NCI-H524 treated with DMSO at 0.1 percent for 48 hours (cell line): Measurements from ENCODE around the gene SDR42E1.
A peak's percentile ranks its signal among the peaks of the same experiment; 100 is the strongest.
"Not testable (repeated sequence)": the region's sequence is repeated elsewhere in the genome, so short reads cannot be mapped to it uniquely, and the experiment has no call there.

Experiments
- DNase-seq: peaks from one replicate; lab custom pipeline; 2025; lab: John Stamatoyannopoulos, UW

SDR42E1 gene

DNA sequence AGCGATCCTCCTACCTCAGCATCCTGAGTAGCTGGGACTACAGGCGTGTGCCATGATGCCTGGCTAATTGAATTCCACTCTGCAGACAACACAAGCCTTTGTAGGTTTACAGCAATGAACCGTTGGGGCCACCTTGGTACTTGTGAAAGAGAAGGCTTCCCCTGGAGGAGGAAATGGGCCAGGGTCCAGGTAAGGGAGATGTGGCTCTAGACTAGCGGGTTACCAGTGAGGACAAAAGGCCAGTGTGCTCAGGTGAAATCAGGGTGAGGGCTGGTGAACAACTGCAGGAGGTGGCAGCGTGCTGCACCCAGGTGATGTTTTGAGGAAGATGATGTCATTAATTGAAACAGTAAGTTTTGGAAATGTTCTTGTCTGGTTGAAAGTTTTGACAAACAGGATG, 6.7 kb downstream of the SDR42E1 start:
- no peak for DNase-seq

DNA sequence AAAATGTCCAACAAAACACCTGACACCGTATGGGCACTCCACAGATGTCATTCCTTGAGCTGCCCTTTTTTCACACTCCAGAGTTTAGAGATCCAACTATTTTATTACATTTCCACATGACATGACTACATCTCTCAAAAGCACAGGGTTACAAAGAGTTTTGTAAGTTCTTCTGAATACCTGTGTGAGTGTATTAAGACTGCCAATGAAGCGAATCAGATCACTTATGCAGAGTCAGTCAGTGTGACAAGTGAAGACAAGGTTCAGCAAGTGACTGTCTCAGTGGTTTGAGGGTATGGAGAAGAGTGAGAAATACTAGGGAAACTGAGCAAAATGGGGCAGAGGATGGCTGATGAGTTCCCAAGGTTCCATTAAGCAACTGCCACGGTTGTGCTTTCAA, 8.4 kb downstream of the SDR42E1 start:
- no peak for DNase-seq

DNA sequence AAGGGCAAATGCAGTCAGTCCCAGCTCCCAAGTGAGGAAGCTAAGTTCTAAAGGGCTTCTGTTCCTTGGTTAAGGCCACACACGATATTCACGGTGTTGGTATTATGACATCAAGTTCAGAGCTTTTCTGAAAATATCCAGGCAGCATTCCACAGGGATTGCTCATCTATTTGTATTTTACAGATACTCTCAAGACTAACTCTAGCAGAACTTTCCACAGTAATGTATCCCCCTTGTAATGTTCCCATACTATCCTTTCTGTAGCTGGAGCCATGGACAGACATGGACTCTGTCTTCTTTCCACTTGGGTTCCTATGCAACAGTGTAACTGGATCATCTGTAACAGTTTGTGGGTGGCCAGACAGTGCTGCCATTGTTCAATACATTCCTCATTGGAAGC, 13.5 kb downstream of the SDR42E1 start:
- DNase-seq = no peak

DNA sequence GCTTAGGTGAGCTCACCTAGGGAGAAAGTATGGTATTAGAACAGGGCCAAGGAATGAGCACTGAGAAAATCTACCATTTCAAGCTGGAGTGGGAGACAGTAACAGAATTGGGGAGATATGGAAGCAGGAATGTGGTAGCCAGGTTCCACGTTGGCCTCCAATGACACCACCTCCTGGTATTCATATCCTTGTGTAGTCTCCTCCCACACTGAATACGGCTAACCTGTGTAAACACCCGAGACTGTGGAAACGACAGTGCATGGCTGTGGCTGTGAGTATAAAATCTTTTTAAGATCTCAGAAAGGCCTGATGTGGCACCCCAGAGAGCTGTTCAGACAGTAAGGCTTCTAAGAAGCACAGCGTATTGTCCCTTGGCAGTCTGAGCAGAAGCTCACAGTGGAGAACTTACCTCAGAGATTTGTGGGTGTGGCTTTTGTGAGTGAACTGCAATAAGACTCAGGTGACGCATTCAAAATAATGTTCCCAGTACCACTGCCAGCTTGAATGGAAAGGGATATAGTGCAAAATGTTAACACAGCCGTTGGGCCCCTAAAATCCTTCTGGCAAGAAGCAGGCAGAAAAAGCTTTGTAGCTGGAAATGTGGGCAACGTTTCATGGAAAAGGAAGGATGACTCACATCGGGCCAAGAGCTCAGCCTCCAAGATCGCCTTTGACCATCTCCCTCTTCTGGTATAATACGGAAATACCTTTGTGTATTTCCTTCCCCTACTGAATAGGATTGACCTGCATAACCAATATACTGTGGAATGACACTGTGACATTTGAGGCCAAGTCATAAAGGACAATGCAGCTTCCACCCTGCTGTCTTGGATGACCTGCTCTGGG, 14.4 kb downstream of the SDR42E1 start:
- no peak for DNase-seq

DNA sequence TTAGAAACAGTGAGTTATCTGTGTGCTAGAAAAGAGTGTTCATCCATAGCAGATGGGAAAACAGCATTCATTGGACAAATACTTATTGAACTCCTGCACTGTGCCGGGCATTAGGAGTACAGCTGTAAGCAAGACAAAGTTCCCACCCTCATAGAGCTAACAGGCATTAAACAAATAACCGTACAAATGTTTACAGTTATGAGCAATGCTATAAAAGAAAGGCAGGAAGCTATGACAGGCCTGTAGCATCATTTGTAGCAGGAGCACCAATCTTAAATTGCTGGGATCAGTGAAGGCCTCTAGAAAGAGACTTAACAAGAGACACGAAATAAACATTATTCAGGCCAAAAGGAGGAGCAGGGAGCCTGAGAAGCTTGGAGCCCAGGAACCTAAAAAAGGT, 15.6 kb downstream of the SDR42E1 start:
- DNase-seq = no peak

DNA sequence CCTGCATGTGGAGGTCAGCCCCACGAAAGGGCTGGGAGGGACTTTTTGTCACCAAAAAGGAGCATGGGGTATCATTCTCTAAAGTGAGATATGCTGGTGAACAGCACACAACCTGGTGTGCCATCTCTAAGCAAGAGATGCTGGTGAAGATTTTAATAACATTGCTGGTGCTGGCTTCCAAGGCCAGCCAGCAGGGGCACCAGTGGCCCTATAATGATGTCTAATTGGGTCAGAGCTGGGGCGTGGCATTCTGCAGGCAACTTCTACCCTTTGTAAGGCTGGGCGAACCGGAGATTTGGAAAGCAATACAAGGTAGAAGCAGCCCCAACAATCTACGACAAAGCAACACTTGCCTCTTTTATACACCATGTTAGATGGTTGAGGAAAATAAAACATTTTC, 16.8 kb downstream of the SDR42E1 start:
- no peak for DNase-seq

DNA sequence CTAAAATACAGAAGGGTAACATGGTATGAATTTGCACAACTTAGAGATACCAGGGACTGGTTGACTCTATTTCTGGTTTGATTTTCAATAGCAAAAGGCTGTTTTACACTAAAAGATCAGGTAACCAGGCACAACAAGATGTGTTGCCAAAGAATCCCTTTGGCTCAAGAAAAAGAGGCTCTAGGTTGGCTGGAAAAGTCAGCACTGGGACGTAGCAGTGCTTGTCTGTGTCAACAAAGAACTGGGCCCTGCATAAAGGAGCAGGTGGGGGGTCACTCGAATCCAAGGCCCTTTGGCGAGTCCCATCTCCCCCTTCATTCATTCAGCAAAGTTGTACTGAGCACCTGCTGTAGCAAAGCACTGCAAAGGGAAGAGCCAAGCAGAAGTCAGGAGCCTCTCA, 18.4 kb downstream of the SDR42E1 start:
- no peak for DNase-seq

DNA sequence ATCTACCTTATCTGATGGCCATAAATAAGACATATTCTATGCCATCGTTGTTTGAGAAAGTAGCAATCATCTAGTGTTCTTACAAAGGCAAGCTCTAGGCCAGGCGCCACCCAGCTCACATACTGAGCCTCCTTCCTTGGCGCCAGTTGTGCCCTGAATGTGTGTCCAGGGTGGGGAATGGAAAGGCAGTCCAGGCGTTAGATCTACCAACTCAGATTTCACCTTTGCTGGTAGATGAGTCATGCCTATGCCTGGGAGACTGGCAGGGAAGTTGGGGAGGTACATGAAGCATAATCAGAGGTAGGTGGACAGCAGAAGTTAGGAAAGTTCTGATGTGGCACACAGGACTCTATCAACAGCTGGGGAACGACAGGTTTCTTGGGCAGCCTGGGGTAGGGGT, 23.6 kb downstream of the SDR42E1 start:
- no peak for DNase-seq

DNA sequence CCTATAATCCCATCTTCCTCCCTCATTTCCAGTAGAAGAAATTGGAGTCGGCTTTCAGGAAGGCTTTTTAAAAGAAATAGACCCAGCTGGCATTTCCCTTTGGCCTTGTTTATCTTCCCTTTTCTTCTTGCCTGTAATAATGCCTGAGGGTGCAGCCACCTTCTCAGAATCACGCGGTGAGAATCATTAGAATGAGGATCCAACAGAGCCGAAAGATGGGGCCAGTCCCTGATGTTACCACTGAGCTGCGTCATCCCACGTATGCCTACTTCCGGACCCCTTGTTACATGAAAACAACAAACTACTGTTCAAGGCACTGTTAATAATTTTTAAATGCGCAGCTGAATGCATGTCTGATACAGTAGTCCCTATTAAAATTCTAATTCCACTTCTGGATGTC, 24.1 kb downstream of the SDR42E1 start:
- no peak for DNase-seq

DNA sequence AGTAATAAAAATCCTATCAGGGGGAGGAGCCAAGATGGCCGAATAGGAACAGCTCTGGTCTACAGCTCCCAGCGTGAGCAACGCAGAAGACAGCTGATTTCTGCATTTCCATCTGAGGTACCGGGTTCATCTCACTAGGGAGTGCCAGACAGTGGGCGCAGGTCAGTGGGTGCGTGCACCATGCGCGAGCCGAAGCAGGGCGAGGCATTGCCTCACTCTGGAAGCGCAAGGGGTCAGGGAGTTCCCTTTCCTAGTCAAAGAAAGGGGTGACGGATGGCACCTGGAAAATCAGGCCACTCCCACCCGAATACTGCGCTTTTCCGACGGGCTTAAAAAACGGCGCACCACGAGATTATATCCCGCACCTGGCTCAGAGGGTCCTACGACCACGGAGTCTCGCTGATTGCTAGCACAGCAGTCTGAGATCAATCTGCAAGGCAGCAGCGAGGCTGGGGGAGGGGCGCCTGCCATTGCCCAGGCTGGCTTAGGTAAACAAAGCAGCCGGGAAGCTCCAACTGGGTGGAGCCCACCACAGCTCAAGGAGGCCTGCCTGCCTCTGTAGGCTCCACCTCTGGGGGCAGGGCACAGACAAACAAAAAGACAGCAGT, 33.8 kb downstream of the SDR42E1 start:
- not testable (repeated sequence) for DNase-seq

DNA sequence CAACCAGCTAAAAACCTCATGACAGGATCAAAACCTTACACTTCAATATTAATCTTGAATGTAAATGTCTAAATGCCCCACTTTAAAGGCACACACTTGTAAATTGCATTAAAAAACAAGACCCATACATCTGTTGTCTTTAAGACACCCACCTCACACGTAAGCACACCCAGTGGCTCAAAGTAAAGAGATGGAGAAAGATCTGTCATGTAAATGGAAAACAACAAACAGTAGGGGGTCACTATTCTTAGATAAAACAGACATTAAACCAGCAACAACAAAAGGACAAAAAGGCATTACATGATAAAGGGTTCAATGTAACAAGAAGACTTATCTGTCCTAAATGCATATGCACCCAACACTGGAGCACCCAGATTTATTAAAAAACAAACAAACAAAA, 35.6 kb downstream of the SDR42E1 start:
- DNase-seq = no peak

DNA sequence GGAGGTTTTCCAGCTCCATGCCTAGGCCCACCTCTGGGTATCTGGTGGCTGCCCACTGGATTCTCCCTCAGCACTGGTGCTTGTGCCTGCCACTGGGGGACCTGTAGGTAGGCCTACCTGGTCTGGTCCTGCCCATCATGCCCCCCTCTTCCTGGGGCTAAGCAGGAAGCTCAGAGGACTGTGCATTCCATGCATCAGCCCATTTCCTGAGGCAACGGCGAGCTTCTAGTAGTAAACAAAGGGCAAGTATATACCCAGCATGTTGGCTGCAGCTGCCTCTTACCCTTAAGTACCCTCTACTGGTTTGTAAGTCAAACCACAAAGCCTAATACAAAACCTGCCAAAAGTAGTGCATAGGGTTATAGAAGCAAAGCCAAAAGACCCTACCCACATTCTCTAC, 37.5 kb downstream of the SDR42E1 start:
- no peak for DNase-seq

DNA sequence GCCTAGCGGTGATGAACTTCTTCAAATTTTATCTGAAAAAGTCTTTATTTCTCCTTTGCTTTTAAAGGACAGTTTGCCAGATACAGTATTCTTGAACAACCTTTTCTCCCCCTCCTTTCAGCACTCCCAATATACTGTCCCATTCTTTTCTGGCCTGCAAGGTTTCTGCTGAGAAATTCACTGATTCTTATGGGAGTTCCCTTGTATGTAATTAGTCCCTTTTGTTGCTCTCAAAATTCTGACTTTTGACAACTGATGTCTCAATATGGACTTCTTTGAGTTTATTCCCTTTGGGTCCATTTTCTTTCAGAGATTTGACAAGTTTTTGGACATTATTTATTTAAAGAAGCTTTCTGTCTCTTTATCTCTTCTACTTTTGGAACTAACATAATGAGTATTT, 39.4 kb downstream of the SDR42E1 start:
- no peak for DNase-seq

DNA sequence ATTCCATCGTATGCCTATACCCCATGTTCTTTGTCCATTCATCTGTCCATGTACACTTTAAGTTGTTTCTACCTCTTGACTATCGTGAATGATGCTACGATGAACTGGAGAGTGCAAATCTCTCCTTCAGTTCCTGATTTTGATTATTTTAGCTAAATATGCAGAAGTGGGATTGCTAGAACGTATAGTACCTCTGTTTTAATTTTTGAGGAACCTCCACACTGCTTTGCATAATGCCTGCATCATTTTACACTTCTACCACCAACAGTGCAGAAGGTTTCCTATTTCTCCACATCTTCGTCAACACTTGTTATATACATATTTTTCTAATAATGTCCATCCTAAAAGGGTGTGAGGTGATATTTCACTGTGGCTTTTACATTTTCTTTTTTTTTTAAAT, 43.9 kb downstream of the SDR42E1 start:
- DNase-seq = no peak

DNA sequence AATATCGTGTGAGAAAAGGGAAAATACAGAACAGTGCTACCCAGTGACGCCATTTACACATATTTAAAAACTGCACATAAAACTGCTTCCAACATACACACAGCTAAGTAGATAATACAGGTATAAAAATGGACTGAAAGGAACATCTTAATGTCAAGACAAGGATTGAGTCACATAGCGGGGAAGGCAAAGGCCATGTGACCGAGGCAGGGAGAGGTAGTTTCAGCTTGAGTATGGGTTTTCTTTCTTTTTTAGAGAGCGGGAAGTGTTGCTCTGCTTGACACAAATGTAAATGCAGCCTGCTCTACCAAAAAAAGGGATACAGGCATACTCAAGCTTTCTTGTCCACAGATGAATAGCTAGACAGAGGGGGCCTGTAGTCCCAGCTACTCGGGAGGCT, 46.5 kb downstream of the SDR42E1 start:
- DNase-seq = no peak

DNA sequence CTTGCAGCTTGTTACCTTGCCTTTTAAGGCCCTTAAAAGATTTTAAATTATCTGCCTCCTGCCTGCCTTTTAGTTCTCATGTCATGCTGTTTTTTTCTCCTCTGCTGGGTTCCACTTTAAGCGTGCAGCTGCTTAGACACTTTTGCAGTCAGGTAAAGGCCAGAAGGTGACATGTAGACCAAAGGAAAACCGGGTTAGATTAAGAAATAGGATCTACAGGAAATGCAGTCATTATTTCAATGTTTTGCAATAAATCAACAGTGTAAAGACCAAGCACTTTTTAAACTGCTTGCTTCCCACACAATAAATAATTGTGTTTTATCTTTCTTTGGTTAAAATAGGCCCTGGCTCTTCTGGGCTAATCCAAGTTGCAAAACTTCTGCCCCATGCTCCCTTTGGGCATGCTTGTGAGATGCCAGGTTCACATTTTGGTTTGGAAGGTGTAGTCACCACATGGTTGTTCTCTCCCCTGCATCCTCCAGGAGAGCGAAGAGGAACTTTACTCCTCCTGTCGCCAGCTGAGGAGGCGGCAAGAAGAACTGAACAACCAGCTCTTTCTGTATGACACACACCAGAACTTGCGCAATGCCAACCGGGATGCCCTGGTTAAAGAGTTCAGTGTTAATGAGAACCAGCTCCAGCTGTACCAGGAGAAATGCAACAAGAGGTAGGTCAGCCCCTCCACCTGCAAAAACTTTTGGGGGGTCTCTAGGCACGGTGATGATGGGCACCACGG, 54.9 kb downstream of the SDR42E1 start:
- DNase-seq = no peak

DNA sequence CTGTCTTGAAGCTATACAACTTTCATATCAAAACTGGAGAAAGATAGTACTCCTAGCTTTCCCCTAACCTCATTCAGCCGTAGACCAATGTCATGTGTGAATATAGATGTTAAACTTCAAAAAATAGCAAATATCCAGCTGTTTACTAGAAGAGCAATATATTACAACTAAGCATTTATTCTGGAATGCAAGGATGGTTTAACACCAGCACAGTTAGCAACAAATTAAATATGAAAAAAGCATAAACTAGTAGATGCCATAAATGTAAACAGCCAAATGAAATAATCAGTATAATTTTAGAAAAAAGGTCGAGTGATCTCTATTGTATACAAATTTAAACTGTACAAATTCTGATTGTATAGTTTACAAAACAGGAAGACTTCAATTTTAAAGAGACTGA, 59.7 kb downstream of the SDR42E1 start:
- DNase-seq = no peak

DNA sequence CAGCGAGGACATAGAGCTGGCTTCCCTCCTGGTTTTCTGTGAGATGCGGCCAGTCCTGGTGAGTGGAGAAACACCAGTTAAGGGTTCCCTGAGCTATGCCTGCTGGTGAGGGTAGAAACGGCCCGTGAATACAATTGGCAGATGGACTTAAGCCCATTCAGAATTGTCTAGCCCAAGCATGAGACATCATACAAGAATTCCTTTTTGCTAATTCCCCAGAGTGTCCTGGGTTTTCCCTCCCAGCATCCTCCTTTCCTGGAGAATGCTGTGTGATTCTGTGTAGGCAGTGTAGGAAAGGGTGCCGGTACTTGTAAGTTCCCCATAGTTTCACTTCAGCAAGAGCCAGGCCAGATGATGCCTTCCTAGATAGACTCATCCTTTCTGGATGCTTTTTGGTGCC, 65.1 kb downstream of the SDR42E1 start:
- DNase-seq = no peak

DNA sequence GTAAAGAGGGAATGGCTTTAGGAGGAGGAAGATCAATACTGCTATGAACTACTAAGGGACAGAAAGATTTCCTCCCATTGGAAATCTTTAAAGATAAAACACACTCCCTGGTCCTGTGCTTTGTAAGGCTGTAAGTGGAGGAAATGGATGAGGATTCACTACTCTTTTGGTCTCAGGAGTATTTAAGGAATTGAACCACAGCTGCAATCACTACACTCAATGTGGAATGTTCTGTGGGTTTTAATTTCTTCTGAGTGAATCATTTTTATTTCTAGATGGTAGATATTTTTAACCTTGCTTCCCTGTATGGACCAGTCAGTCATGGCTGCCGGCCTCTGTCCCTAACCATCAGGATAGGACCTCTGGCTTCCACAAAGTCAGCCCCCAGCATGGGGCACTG, 65.6 kb downstream of the SDR42E1 start:
- DNase-seq = no peak

DNA sequence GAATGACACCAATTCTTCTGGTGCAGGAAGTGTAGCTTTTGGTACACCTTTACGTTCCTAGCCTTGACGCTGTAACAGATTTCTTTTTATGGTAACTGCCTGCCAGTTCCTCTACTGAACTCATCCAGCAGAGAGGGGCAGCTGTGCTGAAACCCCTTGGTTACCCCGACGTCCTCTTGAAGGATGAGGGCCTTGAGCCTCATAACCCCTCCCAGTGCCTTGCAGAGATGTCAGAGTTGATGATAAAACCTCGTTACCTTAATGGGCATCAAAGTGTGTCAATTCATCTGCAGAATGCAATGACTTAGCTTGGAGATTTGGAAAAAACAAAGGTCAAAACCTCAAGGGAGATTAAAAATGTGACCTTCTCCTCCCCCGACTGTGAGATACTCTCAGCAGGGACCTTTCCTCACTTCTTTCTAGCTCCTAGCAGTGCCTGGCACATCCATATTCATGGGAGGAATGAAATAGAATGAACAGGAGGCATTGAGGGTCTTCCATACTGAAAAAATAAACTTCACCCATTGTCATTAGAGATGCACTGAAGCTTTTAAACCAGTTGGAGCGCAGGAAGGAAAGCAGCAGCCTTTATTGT, 69.2 kb downstream of the SDR42E1 start:
- no peak for DNase-seq

DNA sequence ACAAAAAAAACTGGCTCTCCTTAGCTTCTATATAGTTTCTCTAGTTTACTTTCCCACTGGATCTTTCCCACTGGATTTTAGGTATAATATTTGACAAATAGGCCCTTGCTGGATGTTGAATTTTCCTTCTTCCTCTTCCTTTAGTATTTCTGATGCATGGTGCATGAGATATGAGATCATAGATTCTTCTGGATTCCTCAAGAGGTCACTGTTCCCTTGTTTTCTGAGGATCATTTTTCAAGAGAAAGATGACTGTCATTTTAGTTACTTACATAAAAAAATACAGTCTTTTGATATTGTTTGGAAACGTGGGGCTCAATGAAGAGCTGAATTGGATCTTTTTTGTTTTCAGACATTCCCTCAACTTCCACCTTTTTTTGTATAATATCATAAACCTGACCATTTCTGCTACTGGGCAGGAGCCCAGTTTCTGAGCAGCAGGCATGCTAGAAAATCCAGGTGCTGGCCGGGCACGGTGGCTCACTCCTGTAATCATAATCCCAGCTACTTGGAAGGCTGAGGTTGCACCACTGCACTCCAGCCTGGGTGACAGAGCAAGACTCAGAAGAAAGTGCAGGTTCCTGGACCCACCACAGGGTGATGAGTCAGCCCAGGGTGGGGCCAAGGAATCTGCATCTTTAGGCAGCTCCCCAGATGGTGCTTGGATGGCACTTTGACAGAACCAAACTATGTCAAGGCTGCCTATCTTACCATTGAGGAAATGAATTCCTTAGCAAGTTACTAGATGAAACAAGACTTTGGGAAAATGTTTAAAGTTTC, 70.3 kb downstream of the SDR42E1 start:
- DNase-seq = peak; percentile 28
